Measurements from ENCODE around the gene LYST.

Gene LYST

GRCh38 chr1:235809688-235810397 lies 56.9 kb downstream of the LYST start:
- Histone ChIP-seq H3K27me3 (replicated peaks; ENCODE audit: control insufficient read depth, insufficient read depth, low read length) (no peaks in the 10 kb centered on the region), H3K36me3 (ENCODE audit: control insufficient read depth, insufficient read depth, low read length) (peaks cover 2% of the 10 kb centered on the region; the same call in 1 of the 2 replicates), H3K4me3 (replicated peaks; ENCODE audit: low read depth, low read length) (no peak overlapping the region)
- DNase-seq (ENCODE audit: extremely low read depth, insufficient read length): no peak
- TF ChIP-seq CTCF (IDR thresholded peaks at IDR 0.05; ENCODE audit: insufficient read depth, low read length, poor library complexity, severe bottlenecking): no peak

GRCh38 chr1:235808223-235808622 lies 58.5 kb downstream of the LYST start:
- no peak for DNase-seq (ENCODE audit: extremely low read depth, insufficient read length)
- H3K27me3 ChIP-seq (replicated peaks; ENCODE audit: control insufficient read depth, insufficient read depth, low read length): no peaks in the 10 kb centered on the region
- no peak overlapping the region for H3K4me3 ChIP-seq (replicated peaks; ENCODE audit: low read depth, low read length)
- no peak for TF ChIP-seq CTCF (IDR thresholded peaks at IDR 0.05; ENCODE audit: insufficient read depth, low read length, poor library complexity, severe bottlenecking)
- peaks cover 2% of the 10 kb centered on the region; the same call in 1 of the 2 replicates for H3K36me3 ChIP-seq (ENCODE audit: control insufficient read depth, insufficient read depth, low read length)

- no peak for DNase-seq (ENCODE audit: extremely low read depth, insufficient read length)
- no peak for TF ChIP-seq CTCF (IDR thresholded peaks at IDR 0.05; ENCODE audit: insufficient read depth, low read length, poor library complexity, severe bottlenecking)
- H3K36me3 ChIP-seq (ENCODE audit: control insufficient read depth, insufficient read depth, low read length): peaks cover 2% of the 10 kb centered on the region; the same call in 1 of the 2 replicates
- H3K4me3 ChIP-seq (replicated peaks; ENCODE audit: low read depth, low read length): no peak overlapping the region
- no peaks in the 10 kb centered on the region for H3K27me3 ChIP-seq (replicated peaks; ENCODE audit: control insufficient read depth, insufficient read depth, low read length)
These were observed 60.6 kb downstream of the LYST start for GRCh38 chr1:235806123-235806522.

- TF ChIP-seq CTCF (IDR thresholded peaks at IDR 0.05; ENCODE audit: insufficient read depth, low read length, poor library complexity, severe bottlenecking): no peak
- Histone ChIP-seq H3K27me3 (replicated peaks; ENCODE audit: control insufficient read depth, insufficient read depth, low read length) (no peaks in the 10 kb centered on the region), H3K4me3 (replicated peaks; ENCODE audit: low read depth, low read length) (no peak overlapping the region), H3K36me3 (ENCODE audit: control insufficient read depth, insufficient read depth, low read length) (peaks cover 2% of the 10 kb centered on the region)
- no peak for DNase-seq (ENCODE audit: extremely low read depth, insufficient read length)
These were observed 63.9 kb downstream of the LYST start for GRCh38 chr1:235802573-235803346.

- no peak overlapping the region for H3K4me3 ChIP-seq (replicated peaks; ENCODE audit: low read depth, low read length)
- H3K27me3 ChIP-seq (replicated peaks; ENCODE audit: control insufficient read depth, insufficient read depth, low read length): no peaks in the 10 kb centered on the region
- DNase-seq (ENCODE audit: extremely low read depth, insufficient read length): no peak
- no peak for TF ChIP-seq CTCF (IDR thresholded peaks at IDR 0.05; ENCODE audit: insufficient read depth, low read length, poor library complexity, severe bottlenecking)
- no peaks in the 10 kb centered on the region; the same call in 1 of the 2 replicates for H3K36me3 ChIP-seq (ENCODE audit: control insufficient read depth, insufficient read depth, low read length)
These were observed 67.4 kb downstream of the LYST start for GRCh38 chr1:235799264-235799663.
